ENCODE data around the gene TP53INP2. TPM values are rescaled to one million over a fixed set of nuclear protein-coding genes. Genes with fewer than 3 reads are reported as not detected.

The TP53INP2 gene
- total RNA-seq, 1 donor from 2014 or later, result 4.0 TPM

- ChIA-PET POLR2A (no interaction called here), CTCF (interaction anchor here (0.5 kb wide), 1 partner anchor 9 kb away, joined by 5 read pairs; no protein-coding TSS in a partner anchor)
- TF ChIP-seq CTCF (IDR thresholded peaks at IDR 0.05), result no peak
- Mint-ChIP-seq H3K4me3 (no peak overlapping the region), H3K27ac (no peak overlapping the region), H3K4me1 (no peaks in the 10 kb centered on the region), H3K27me3 (no peaks in the 10 kb centered on the region), H3K36me3 (ENCODE audit: low read depth) (peaks cover 79% of the 10 kb centered on the region), H3K9me3 (no peaks in the 10 kb centered on the region)
- ATAC-seq (ENCODE audit: low read depth) (no peak), DNase-seq (no peak)
- intact Hi-C loops (cut with micrococcal nuclease), result no loop called here
Observed at GRCh38 chr20:34762031-34762555, 57.9 kb downstream of the TP53INP2 start.

Other genes with a start within 250 kb of the TP53INP2 start
- gene DYNLRB1, start 187.9 kb upstream of the TP53INP2 start, total RNA-seq, result 62.7 and 65.9 TPM in 2 replicates
- gene MAP1LC3A, start 145.6 kb upstream of the TP53INP2 start, total RNA-seq, result 1.6 TPM in 2 replicates
- gene PIGU, start 27.3 kb upstream of the TP53INP2 start, total RNA-seq, result 14.7 and 15.3 TPM in 2 replicates
- 23.7 and 24.0 TPM in 2 replicates for gene NCOA6, start 121.3 kb downstream of the TP53INP2 start, total RNA-seq
- 17.6 and 20.6 TPM in 2 replicates for gene GGT7, start 168.5 kb downstream of the TP53INP2 start, total RNA-seq
- gene ACSS2, start 172.3 kb downstream of the TP53INP2 start, total RNA-seq, result 8.4 and 11.3 TPM in 2 replicates